ENCODE measurements around the gene ADAMTSL5.

DNA sequence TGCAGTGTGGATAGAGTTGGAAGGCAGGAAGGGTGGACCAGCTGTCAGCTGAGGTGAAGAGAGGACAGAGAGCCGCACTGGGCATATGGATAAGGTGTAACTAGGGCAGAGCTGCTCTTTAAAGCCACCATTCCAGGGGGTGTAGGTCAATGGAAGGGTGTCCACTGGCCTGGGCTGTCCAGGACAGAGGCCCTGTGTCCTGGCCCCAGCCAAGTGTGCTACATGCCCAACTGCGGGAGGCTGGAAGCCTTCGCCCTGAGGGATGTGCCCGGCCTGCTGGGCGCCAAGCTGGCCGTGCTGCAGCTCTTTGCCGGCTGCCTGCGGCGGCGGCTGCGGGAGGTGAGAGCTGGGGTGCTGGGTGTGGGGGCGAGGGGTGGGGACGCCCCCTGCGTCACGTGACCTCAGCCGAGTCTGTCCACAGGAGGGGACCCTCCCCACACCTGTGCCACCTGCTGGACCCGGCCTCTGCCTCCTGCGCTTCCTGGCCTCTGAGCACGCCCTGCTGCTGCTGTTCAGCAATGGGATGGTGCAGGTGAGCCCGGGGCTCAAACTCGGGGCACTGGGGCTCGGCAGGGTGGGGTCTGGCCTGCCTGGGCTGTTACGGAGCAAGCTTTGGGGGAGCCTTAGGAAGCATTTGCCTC is 20.8 kb upstream of the ADAMTSL5 start:
- TF ChIP-seq, protein P1, sequence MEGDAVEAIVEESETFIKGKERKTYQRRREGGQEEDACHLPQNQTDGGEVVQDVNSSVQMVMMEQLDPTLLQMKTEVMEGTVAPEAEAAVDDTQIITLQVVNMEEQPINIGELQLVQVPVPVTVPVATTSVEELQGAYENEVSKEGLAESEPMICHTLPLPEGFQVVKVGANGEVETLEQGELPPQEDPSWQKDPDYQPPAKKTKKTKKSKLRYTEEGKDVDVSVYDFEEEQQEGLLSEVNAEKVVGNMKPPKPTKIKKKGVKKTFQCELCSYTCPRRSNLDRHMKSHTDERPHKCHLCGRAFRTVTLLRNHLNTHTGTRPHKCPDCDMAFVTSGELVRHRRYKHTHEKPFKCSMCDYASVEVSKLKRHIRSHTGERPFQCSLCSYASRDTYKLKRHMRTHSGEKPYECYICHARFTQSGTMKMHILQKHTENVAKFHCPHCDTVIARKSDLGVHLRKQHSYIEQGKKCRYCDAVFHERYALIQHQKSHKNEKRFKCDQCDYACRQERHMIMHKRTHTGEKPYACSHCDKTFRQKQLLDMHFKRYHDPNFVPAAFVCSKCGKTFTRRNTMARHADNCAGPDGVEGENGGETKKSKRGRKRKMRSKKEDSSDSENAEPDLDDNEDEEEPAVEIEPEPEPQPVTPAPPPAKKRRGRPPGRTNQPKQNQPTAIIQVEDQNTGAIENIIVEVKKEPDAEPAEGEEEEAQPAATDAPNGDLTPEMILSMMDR (IDR thresholded peaks at IDR 0.05) = no peak
- no peak for TF ChIP-seq ZFX (IDR thresholded peaks at IDR 0.05; ENCODE audit: borderline replicate concordance)

Data from 22Rv1 (cell line).